Panc1 (cell line): ENCODE data around the gene GAP43. TPM values are rescaled to one million over a fixed set of nuclear protein-coding genes. Genes with fewer than 3 reads are reported as not detected.

ENCODE experiments used
- ATAC-seq: fragments of 200-7000 bp; cut with Tn5 transposase; 2 replicates; pipeline ENCODE4 v1.9.1; 2020; ENCODE audit warnings: mild to moderate bottlenecking, moderate library complexity
- BruUV-seq: library from RNA; stranded (reverse); fragments of 400-500 nt; replicated peaks from 2 replicates; lab custom pipeline; 2021; lab: Mats Ljungman, UMichigan
- CTCF ChIA-PET: fragments of 300-600 bp; sonication (Branson Sonifier 250); formaldehyde crosslinking; loops from one replicate; lab custom pipeline; 2022; ENCODE audit warnings: antibody characterized with exemption; lab: Charles Lee
- POLR2A ChIA-PET: fragments of 300-600 bp; sonication (Branson Sonifier 250); formaldehyde crosslinking; loops from one replicate; lab custom pipeline; 2022; ENCODE audit warnings: antibody characterized with exemption; lab: Charles Lee
- DNase-seq: peaks from one replicate; pipeline ENCODE4 v3.0.0-alpha.2; 2010; ENCODE audit warnings: low read depth, low spot score
- H3K27ac ChIP-seq: 2 replicates; pipeline ENCODE4 v1.5.1; 2011; ENCODE audit warnings: mild to moderate bottlenecking, low read length, inconsistent platforms
- H3K27me3 ChIP-seq: fragments of 200-500 bp; sonication (Bioruptor generic); 2 replicates; pipeline ENCODE4 v1.6.0; 2014; ENCODE audit warnings: low read length, inconsistent platforms; ENCODE audit not compliant: control insufficient read depth, insufficient read depth
- H3K36me3 ChIP-seq: fragments of 200-500 bp; sonication (Bioruptor generic); 2 replicates; pipeline ENCODE4 v1.5.1; 2014; ENCODE audit warnings: inconsistent platforms, mild to moderate bottlenecking, low read length, moderate library complexity; ENCODE audit not compliant: control insufficient read depth, insufficient read depth
- H3K4me1 ChIP-seq: 2 replicates; pipeline ENCODE4 v1.5.1; 2011; ENCODE audit warnings: inconsistent platforms, mild to moderate bottlenecking, low read length, moderate library complexity; ENCODE audit not compliant: control insufficient read depth, insufficient read depth
- H3K4me3 ChIP-seq, 2 experiments: 2 replicates each; pipeline ENCODE4 v1.5.1; 2011 to 2012; ENCODE audit warnings: low read depth in 2 of 2, low read length in 2 of 2, mild to moderate bottlenecking in 2 of 2, inconsistent platforms in 1 of 2, moderate library complexity in 1 of 2
- H3K9me3 ChIP-seq: fragments of 200-500 bp; sonication (Bioruptor generic); 2 replicates; pipeline ENCODE4 v1.5.1; 2014; ENCODE audit warnings: low read depth, mild to moderate bottlenecking, inconsistent platforms, low read length, moderate library complexity; ENCODE audit not compliant: control insufficient read depth, insufficient read depth
- POLR2AphosphoS5 ChIP-seq: IDR thresholded peaks from 2 replicates; pipeline ENCODE4 v1.6.1; 2012; ENCODE audit warnings: mild to moderate bottlenecking, low read depth, low read length, moderate library complexity
- REST ChIP-seq, 2 experiments: IDR thresholded peaks; 2 replicates each; pipeline ENCODE4 v1.6.1; 2011 to 2012; ENCODE audit warnings: low read depth in 2 of 2, control low read depth in 1 of 2, low read length in 1 of 2, mild to moderate bottlenecking in 1 of 2, moderate library complexity in 1 of 2; ENCODE audit not compliant: insufficient read depth in 1 of 2
- SIN3A ChIP-seq: IDR thresholded peaks from 2 replicates; pipeline ENCODE4 v1.6.1; 2012; ENCODE audit warnings: low read depth, mild to moderate bottlenecking, low read length, moderate library complexity, borderline replicate concordance; ENCODE audit not compliant: insufficient read depth
- TCF7L2 ChIP-seq: IDR thresholded peaks from 2 replicates; pipeline ENCODE4 v1.6.1; 2011; ENCODE audit warnings: mild to moderate bottlenecking, low read depth, low read length, inconsistent platforms
- in situ Hi-C: cut with HindIII; loops from 2 replicates; pipeline ENCODE4 v1.10.0; 2016; ENCODE audit warnings: low sequenced_read_pairs, low pct_unique_long_range_greater_than_20kb
- intact Hi-C: fragments of 100-400 bp; cut with micrococcal nuclease; formaldehyde crosslinking; loops from one replicate; pipeline ENCODE4 v1.10.0; 2022; ENCODE audit not compliant: unreplicated experiment
- total RNA-seq: library from RNA; stranded (reverse); gene quantifications from one replicate; pipeline ENCODE4 v1.2.1, GENCODE V29; 2021; ENCODE audit not compliant: unreplicated experiment
- TF ChIP-seq, protein P1 (sequence below): fragments of 450-650 bp; IDR thresholded peaks from 2 replicates; pipeline ENCODE4 v1.5.1; 2017; ENCODE audit warnings: mild to moderate bottlenecking

GAP43 gene
- total RNA-seq, 1 experiment from 2014 or later, result not detected

DNA sequence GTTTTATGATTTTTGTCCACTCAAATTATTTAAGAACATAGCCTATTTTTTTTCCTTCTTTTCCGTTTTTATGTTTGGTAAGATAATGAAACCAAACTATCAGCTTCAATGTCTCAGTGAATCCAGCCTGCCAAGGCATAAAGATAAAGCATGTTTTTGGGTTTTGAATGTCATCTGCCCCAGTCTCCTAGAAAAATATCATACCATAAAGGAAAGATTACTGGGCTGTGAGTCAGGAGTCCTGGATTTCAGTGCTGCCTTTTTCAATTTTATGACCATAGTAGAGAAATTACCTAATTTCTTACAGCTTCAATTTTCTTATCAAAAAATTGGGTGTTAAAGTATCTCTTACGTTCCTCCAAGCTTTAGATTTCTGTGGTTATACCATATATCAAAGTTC, 87.5 kb downstream of the GAP43 start:
- intact Hi-C loops, result no loop called here
- Histone ChIP-seq H3K36me3 (no peaks in the 10 kb centered on the region), H3K4me3 (no peak overlapping the region), H3K9me3 (no peaks in the 10 kb centered on the region), H3K27ac (no peak overlapping the region), H3K4me1 (no peaks in the 10 kb centered on the region), H3K27me3 (no peaks in the 10 kb centered on the region)
- TF ChIP-seq, protein P1, sequence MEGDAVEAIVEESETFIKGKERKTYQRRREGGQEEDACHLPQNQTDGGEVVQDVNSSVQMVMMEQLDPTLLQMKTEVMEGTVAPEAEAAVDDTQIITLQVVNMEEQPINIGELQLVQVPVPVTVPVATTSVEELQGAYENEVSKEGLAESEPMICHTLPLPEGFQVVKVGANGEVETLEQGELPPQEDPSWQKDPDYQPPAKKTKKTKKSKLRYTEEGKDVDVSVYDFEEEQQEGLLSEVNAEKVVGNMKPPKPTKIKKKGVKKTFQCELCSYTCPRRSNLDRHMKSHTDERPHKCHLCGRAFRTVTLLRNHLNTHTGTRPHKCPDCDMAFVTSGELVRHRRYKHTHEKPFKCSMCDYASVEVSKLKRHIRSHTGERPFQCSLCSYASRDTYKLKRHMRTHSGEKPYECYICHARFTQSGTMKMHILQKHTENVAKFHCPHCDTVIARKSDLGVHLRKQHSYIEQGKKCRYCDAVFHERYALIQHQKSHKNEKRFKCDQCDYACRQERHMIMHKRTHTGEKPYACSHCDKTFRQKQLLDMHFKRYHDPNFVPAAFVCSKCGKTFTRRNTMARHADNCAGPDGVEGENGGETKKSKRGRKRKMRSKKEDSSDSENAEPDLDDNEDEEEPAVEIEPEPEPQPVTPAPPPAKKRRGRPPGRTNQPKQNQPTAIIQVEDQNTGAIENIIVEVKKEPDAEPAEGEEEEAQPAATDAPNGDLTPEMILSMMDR, result no peak
- TF ChIP-seq REST (IDR thresholded peaks at IDR 0.05; ENCODE audit: insufficient read depth in 1 of 2, low read depth in 2 of 2, low read length in 1 of 2) (no peak), TCF7L2 (no peak), SIN3A (no peak), POLR2AphosphoS5 (no peak)
- ATAC-seq, result no peak
- ChIA-PET CTCF (no interaction called here), POLR2A (no interaction called here)
- DNase-seq, result no peak
- BruUV-seq, result no TSS peak
- in situ Hi-C loops, result no loop called here

GRCh38 chr3:115712871-115713270, 89.6 kb downstream of the GAP43 start:
- CTCF ChIA-PET, result no interaction called here
- DNase-seq, result no peak
- no peak overlapping the region for H3K27ac ChIP-seq
- in situ Hi-C loops, result no loop called here
- no peak overlapping the region for H3K4me3 ChIP-seq
- POLR2A ChIA-PET, result no interaction called here
- intact Hi-C loops, result no loop called here
- no peaks in the 10 kb centered on the region for H3K9me3 ChIP-seq
- H3K36me3 ChIP-seq, result no peaks in the 10 kb centered on the region
- TF ChIP-seq POLR2AphosphoS5 (no peak), SIN3A (no peak), TCF7L2 (no peak), REST (IDR thresholded peaks at IDR 0.05; ENCODE audit: insufficient read depth in 1 of 2, low read depth in 2 of 2, low read length in 1 of 2) (no peak)
- TF ChIP-seq, protein P1, result no peak
- no TSS peak for BruUV-seq
- no peaks in the 10 kb centered on the region for H3K4me1 ChIP-seq
- ATAC-seq, result no peak
- H3K27me3 ChIP-seq, result no peaks in the 10 kb centered on the region
